Testis (tissue), 2 donors: ENCODE data around the gene XXYLT1.

Experiments used
- CTCF ChIP-seq, 3 experiments: fragments of 450-650 bp in 2 of 3; fragments of 200-600 bp in 1 of 3; sonication (generic) in 1 of 3; IDR thresholded peaks; one replicate each; pipeline ENCODE4 v1.5.1; 2016 to 2019; ENCODE audit warnings: antibody characterized with exemption in 3 of 3, mild to moderate bottlenecking in 2 of 3, moderate library complexity in 1 of 3
- POLR2A ChIP-seq: fragments of 450-650 bp; IDR thresholded peaks from one replicate; pipeline ENCODE4 v1.6.1; 2017; ENCODE audit warnings: antibody characterized with exemption, mild to moderate bottlenecking, moderate library complexity

GRCh38 chr3:195160257-195160898 is 110.6 kb downstream of the XXYLT1 start:
- TF ChIP-seq CTCF (IDR thresholded peaks at IDR 0.05), result no peak
- TF ChIP-seq POLR2A, result no peak
